Measurements from ENCODE around the gene DHRS9.

GRCh38 chr2:169139145-169139544 lies 69.8 kb downstream of the DHRS9 start:
- no peak for TF ChIP-seq EZH2 (IDR thresholded peaks at IDR 0.05; ENCODE audit: insufficient read depth, poor library complexity, severe bottlenecking)
- no peak for TF ChIP-seq EZH2phosphoT487 (IDR thresholded peaks at IDR 0.05; ENCODE audit: insufficient read depth, low read depth)
